C4-2B (cell line): Measurements from ENCODE around the gene TRANK1.
"Not testable (repeated sequence)": the region's sequence is repeated elsewhere in the genome, so short reads cannot be mapped to it uniquely, and the experiment has no call there.

Source experiments
- H3K27ac ChIP-seq: fragments of 450-650 bp; 2 replicates; pipeline ENCODE4 v1.5.1; 2017
- CTCF ChIP-seq: fragments of 450-650 bp; conservative IDR thresholded peaks from 2 replicates; pipeline ENCODE4 v1.5.1; 2017; ENCODE audit warnings: mild to moderate bottlenecking
- ZFX ChIP-seq: fragments of 450-650 bp; IDR thresholded peaks from 2 replicates; pipeline ENCODE4 v1.6.1; 2017

Gene TRANK1

GRCh38 chr3:36941658-36942057, 3.2 kb downstream of the TRANK1 start:
- no peak overlapping the region for H3K27ac ChIP-seq
- TF ChIP-seq ZFX (no peak), CTCF (no peak)

GRCh38 chr3:36941162-36941561, 3.7 kb downstream of the TRANK1 start:
- no peak for TF ChIP-seq ZFX
- TF ChIP-seq CTCF: no peak
- H3K27ac ChIP-seq: no peak overlapping the region

GRCh38 chr3:36937492-36937891, 7.4 kb downstream of the TRANK1 start:
- no peak for TF ChIP-seq CTCF
- no peak for TF ChIP-seq ZFX
- H3K27ac ChIP-seq: no peak overlapping the region

GRCh38 chr3:36933540-36934296, 11.1 kb downstream of the TRANK1 start:
- TF ChIP-seq CTCF (no peak), ZFX (no peak)
- no peak overlapping the region for H3K27ac ChIP-seq

- H3K27ac ChIP-seq: not testable (repeated sequence)
Observed at GRCh38 chr3:36931424-36931823, 13.4 kb downstream of the TRANK1 start.

GRCh38 chr3:36928220-36928619, 16.6 kb downstream of the TRANK1 start:
- no peak for TF ChIP-seq ZFX
- TF ChIP-seq CTCF: no peak
- no peak overlapping the region for H3K27ac ChIP-seq

GRCh38 chr3:36926292-36926897, 18.5 kb downstream of the TRANK1 start:
- no peak for TF ChIP-seq CTCF
- TF ChIP-seq ZFX: no peak
- no peak overlapping the region for H3K27ac ChIP-seq
